Measurements from ENCODE around the gene ABCA10. TPM values are rescaled to one million over a fixed set of nuclear protein-coding genes. Genes with fewer than 3 reads are reported as not detected.

Gene ABCA10
- total RNA-seq, 3 donors from 2014 or later, result 13.6 to 49.5 (median 16.1) TPM

GRCh38 chr17:69105907-69106730 is 122.5 kb downstream of the ABCA10 start:
- Histone ChIP-seq H3K9me3 (no peaks in the 10 kb centered on the region), H3K36me3 (no peaks in the 10 kb centered on the region), H3K4me3 (no peak overlapping the region), H3K27me3 (no peaks in the 10 kb centered on the region), H3K4me1 (no peaks in the 10 kb centered on the region), H3K27ac (no peak overlapping the region)
- no peak for DNase-seq (ENCODE audit: low spot score in 2 of 2)
- intact Hi-C loops (cut with DNase I; ENCODE audit: low total_unique reads), result no loop called here
- TF ChIP-seq POLR2A (IDR thresholded peaks at IDR 0.05) (no peak), POLR2AphosphoS5 (IDR thresholded peaks at IDR 0.05) (no peak), CTCF (IDR thresholded peaks at IDR 0.05) (no peak)

- no peak overlapping the region for H3K4me3 ChIP-seq
- no peak overlapping the region for H3K27ac ChIP-seq
- H3K4me1 ChIP-seq, result no peaks in the 10 kb centered on the region
- H3K36me3 ChIP-seq, result no peaks in the 10 kb centered on the region
- DNase-seq (ENCODE audit: low spot score in 2 of 2), result no peak
- H3K9me3 ChIP-seq, result no peaks in the 10 kb centered on the region
- no peak for TF ChIP-seq CTCF (IDR thresholded peaks at IDR 0.05)
- no peak for TF ChIP-seq POLR2AphosphoS5 (IDR thresholded peaks at IDR 0.05)
- no peak for TF ChIP-seq POLR2A (IDR thresholded peaks at IDR 0.05)
- no peaks in the 10 kb centered on the region for H3K27me3 ChIP-seq
- intact Hi-C loops (cut with DNase I; ENCODE audit: low total_unique reads), result no loop called here
Measured at GRCh38 chr17:69103557-69104233, 124.9 kb downstream of the ABCA10 start.

- no peak overlapping the region for H3K27ac ChIP-seq
- TF ChIP-seq POLR2A (IDR thresholded peaks at IDR 0.05), result no peak
- no peak for TF ChIP-seq POLR2AphosphoS5 (IDR thresholded peaks at IDR 0.05)
- TF ChIP-seq CTCF (IDR thresholded peaks at IDR 0.05), result no peak
- no peaks in the 10 kb centered on the region for H3K36me3 ChIP-seq
- H3K27me3 ChIP-seq, result no peaks in the 10 kb centered on the region
- H3K4me3 ChIP-seq, result no peak overlapping the region
- H3K9me3 ChIP-seq, result no peaks in the 10 kb centered on the region
- no peak for DNase-seq (ENCODE audit: low spot score in 2 of 2)
- no peaks in the 10 kb centered on the region for H3K4me1 ChIP-seq
- intact Hi-C loops (cut with DNase I; ENCODE audit: low total_unique reads), result no loop called here
Measured at GRCh38 chr17:69098625-69099024, 130.0 kb downstream of the ABCA10 start.

Other genes starting within 250 kb of the ABCA10 start
- gene ABCA9, start 167.9 kb downstream of the ABCA10 start, total RNA-seq, result 10 to 100 TPM; 18.0 to 92.7 (median 56.7) TPM
- 100 to 1,000 TPM in 2 of 3 donors, 10 to 100 TPM in 1; 61.2 to 198 (median 122) TPM for gene ABCA6, start 86.9 kb downstream of the ABCA10 start, total RNA-seq
- 100 to 1,000 TPM in 1 of 3 donors, 10 to 100 TPM in 2; 88.8 to 152 (median 93.1) TPM for gene ABCA5, start 98.3 kb upstream of the ABCA10 start, total RNA-seq
- 10 to 100 TPM; 10.9 to 54.9 (median 16.7) TPM for gene MAP2K6, start 185.9 kb upstream of the ABCA10 start, total RNA-seq

Data from breast epithelium (tissue), 4 donors.